HG02981 (cell line): ENCODE measurements around the gene ARFRP1.

ENCODE experiments used
- ATAC-seq: cut with Tn5 transposase; IDR thresholded peaks from one replicate; pipeline ENCODE4 v1.9.1; 2021; ENCODE audit warnings: mild to moderate bottlenecking, moderate library complexity; ENCODE audit not compliant: unreplicated experiment

The ARFRP1 gene

GRCh38 chr20:63693083-63693732 is 14.6 kb downstream of the ARFRP1 start:
- no peak for ATAC-seq

DNA sequence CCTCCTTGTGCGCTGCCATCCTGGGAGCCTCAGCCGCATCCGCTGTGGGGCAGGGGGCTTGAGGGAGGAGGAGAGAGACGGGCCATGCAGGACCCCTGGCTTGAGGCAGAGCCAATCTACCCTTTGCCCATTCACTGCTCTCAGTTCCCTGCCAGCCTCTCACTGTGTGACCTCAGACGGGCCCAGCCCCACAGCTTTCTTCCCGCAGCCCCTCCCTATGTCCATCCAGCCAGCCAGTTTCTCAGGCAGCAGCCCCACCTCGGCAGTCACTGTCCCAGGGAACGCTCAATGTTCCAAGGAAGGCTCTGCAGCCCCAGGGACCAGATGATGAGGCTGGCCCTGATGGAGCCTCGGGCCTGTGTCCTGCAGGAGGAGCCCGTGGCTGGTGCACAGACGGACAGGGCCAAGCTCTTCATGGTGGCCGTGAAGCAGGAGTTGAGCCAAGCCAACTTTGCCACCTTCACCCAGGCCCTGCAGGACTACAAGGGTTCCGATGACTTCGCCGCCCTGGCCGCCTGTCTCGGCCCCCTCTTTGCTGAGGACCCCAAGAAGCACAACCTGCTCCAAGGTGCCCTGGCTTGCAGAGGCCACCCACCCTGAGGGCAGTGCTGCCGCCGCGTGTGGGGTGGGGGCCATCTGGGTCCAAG is 15.2 kb downstream of the ARFRP1 start:
- ATAC-seq = no peak

DNA sequence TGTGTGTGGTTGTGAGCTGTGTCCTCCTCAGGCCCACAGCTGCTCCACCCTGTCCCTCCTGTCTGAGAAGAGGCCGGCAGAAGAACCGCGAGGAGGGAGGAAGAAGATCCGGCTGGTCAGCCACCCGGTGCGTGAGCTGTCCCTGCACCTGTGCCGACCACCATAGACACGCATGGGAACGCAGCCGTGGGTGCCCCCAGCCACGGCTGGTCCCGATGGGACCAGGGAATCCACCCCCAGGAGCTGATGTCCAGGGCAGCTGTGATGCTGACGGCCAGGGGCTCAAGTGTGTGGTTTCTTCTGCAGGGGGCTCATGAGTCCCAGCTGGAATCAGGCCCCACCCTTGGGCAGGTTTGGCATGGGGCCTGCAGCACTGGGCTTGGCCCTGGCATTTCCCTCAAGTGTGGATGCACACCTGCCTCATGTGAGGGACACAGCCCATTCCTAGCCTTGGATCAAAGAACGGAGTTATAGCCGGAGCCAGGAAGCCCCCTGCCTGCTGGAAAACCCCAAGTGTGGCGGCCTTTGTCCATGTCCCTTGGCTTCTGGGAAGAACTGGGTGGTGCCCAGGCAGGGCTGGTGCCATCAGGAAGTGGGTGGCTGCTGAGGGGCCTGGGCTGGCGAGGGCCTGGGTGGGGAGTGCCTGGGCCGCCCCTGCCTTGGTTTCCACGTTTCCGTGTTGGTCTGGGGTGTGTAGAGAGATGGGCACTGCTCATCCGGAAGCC is 15.9 kb downstream of the ARFRP1 start:
- ATAC-seq = no peak

- no peak for ATAC-seq
Observed at GRCh38 chr20:63690898-63691710, 16.7 kb downstream of the ARFRP1 start.

DNA sequence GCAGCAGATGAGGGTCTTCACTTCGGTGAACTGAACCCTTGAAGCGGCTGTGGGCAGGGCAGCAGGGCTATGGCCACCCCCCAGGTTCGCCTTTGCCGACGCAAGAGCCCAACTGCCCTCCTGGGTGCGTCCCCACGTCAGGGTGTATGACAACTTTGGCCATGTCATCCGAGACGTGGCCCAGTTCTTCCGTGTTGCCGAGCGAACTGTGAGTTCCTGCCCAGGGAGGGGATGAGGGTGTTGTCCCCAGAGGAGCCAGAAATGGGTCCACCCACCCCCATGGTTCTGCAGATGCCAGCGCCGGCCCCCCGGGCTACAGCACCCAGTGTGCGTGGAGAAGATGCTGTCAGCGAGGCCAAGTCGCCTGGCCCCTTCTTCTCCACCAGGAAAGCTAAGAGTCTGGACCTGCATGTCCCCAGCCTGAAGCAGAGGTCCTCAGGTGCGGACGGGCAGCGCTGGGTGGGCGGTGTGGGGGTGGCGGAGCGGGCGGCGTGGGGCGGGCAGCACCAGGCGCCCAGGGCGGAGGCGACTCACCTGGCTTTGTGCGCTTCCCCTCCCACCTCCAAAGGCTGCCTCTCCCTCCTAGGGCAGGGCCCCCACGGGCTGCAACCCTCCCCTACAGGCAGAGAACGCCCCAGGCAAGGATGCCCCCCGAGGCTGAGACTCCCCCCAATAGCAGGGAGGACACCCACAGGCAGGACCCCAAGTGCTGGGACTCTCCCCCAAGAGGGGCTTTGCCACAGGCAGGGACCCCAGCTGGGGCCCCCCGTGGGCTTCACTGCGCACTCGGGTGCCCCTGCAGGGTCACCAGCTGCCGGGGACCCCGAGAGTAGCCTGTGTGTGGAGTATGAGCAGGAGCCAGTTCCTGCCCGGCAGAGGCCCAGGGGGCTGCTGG is 17.5 kb downstream of the ARFRP1 start:
- ATAC-seq = no peak

- no peak for ATAC-seq
Observed at GRCh38 chr20:63689046-63690002, 18.5 kb downstream of the ARFRP1 start.

GRCh38 chr20:63688228-63689045 is 19.3 kb downstream of the ARFRP1 start:
- ATAC-seq = no peak

GRCh38 chr20:63687419-63688178 is 20.2 kb downstream of the ARFRP1 start:
- ATAC-seq = no peak

DNA sequence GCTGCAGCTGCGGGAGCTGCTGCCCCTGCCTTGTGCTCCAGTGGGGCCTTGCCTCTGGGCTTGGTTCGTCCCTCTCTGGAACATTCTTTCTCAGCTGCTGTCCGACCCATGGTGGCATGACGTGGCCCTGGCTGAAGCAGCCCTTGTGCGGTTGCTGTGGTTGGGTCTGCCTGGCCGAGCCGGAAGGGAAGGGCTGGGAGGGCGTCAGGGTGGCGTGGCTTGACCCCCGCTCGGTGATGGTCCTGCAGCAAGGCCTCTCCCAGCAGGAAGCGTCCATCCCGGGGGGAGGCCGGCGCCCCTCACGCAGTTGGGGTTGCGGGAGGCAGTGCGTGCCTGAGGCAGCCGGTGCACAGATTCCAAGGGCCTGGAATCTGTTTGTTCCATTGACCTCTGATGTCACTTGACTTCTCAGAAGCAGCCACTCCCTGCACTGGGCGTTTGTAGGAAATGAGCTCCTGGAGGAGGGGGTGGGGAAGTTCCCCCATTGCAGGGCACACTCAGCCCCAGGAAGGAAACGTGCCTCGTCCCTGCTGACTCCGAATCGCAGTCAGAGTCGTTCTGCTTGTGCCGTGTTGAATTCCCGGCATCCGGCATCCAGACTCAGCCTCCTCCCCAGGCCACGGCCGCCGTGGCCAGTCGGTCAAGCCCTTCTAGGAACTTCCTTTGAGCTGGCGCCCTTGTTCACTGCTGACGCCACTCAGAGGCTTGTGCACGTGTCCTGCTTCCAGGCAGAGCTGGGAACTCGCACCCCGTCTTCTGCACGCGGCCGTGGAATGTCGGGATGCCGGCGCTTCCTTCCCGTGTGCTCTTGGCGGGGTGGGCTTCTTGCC is 21.1 kb downstream of the ARFRP1 start:
- no peak for ATAC-seq

GRCh38 chr20:63686094-63686491 is 21.7 kb downstream of the ARFRP1 start:
- no peak for ATAC-seq

- ATAC-seq = no peak
Observed at GRCh38 chr20:63685269-63686026, 22.3 kb downstream of the ARFRP1 start.

- ATAC-seq = no peak
Observed at GRCh38 chr20:63682384-63683139, 25.2 kb downstream of the ARFRP1 start.

DNA sequence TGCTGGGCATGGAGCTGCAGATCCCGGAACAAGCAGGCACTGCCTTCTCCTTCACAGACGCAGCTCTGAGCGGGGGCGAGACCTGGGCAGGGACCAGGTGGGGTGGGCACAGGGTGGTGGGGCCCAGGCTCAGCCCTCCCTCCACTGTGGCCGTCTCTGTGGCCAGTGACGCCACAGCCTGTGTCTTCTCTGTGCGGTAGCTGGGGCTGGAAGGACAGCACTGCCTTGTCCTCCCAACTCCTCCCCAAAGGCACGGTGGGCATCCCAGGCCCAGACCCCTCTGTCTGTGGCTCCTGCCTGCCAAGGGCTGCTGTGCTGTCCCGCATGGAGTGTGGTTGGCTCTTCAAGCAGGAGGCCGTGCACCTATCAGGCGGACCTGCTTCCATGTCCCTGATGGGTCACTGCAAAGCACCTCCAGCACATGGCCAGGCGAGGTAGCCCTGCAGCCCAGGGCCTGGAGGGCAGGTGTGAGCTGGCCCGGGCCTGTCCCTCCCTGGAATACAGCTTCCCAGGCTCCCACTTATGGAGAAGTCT is 26.1 kb downstream of the ARFRP1 start:
- no peak for ATAC-seq

GRCh38 chr20:63680857-63681608 is 26.7 kb downstream of the ARFRP1 start:
- ATAC-seq = no peak
